ENCODE data around the gene CCRL2.

GRCh38 chr3:46412786-46413298 lies 5.8 kb downstream of the CCRL2 start:
- TF ChIP-seq CTCF (IDR thresholded peaks at IDR 0.05) (no peak), POLR2AphosphoS5 (IDR thresholded peaks at IDR 0.05) (no peak), POLR2A (IDR thresholded peaks at IDR 0.05) (no peak)

Measured in suprapubic skin (tissue), 4 donors.